CD1c-positive myeloid dendritic cell (primary cell): ENCODE data around the gene MATR3.
"Not testable (repeated sequence)": the region's sequence is repeated elsewhere in the genome, so short reads cannot be mapped to it uniquely, and the experiment has no call there.

Experiments used
- DNase-seq: peaks from one replicate; pipeline ENCODE4 v3.0.0-alpha.2; 2016; ENCODE audit errors: extremely low spot score

The MATR3 gene

DNA sequence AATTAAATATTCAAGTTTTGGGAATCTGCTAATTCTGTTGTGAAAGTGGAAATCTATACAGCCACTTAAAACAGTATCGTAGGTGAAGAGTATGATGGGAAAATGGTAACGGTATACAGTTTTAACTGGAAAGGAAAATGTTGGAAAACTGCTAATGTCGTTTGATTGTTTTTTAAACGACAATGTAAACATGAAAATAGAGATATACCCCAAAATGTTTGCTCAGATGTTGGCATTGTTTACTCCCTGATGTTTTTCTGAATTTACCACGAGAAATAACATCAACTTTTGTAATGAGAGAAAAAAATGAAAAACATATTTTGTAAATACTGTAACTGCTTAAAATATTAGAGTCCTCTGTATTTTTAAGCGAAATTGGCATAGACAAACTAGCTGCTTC is 2.7 kb downstream of the MATR3 start:
- no peak for DNase-seq

DNA sequence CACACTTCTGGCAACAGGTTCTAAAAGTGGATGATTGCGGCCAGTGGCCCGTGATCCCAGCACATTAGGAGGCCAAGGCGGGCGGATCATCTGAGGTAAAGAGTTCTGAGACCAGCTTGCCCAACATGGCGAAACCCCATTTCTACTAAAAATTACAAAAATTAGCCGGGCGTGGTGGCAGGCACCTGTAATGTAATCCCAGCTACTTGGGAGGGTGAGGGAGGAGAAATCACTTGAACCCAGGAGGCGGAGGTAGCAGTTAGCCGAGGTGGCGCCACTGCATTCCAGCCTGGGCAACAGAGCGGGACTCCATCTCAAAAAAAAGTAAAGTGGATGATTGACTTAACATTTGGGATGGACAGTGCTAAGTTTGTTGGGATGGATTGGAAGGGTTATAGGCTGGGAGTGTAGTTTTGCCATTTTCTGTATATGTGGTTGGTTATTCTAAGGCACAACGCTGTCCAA is 3.4 kb downstream of the MATR3 start:
- DNase-seq = no peak

DNA sequence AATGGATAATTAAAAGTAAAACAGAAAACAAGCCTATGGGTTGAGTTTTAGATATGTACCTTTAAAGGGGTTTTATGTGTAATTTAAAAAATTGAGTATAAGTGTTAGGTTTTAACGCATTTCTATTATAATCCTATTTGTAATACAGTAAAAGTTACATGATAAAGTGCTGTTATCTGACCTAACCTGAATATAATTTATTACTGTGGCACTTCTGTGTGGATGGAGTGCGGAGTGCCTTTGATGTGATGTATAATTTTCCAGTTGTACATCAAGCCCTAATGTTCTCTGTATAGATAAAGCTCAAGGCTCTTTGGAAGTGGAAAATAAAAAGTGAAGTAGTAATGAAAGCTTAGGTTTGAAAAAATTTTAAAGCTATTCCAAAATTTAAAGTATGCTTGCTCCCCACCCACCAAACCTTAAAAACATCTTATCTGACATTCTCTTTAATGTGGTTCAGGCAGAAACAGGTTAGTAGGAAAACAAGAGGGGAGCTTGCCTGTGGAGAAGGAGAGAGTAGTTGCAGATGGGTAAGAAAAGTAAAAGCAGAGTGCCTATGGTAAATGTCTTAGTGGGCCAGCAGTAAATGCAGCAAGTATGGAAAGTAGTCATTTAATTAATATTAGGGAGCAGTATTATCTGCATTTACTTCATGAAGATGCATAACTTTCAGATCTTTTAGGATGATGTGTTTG is 4.0 kb downstream of the MATR3 start:
- DNase-seq = no peak

DNA sequence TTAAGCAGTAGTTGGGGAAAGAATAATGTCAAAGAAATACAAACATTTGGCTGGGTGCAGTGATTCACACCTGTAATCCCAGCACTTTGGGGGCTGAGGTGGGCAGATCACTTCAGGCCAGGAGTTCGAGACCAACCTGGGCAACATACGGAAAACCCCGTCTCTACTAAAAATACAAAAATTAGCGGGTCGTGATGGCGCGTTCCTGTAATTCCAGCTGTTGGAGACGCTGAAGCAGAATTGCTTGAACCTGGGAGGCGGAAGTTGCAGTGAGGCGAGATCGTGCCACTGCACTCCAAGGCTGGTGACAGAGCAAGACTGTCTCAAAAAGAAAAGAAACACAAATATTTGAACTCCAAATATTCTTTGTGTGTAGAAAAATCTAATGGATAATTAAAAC is 4.7 kb downstream of the MATR3 start:
- DNase-seq = no peak

DNA sequence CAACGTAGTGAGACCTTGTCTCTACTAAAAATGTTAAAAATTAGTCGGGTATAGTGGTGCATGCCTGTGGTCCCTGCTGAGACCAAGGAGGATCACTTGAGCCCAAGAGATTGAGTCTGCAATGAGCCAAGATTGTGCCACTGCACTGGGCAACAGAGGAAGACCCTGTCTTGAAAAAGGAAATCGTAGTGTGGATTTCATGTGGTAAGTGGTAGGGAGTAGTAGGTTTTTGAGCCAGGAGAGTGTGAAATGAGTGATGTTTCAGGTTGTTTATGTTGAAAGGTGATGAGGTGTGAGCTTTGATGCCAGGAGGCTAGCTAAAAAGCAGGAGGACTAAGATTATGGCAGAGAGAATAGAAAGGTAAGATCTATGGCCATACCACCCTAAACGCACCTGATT is 5.9 kb downstream of the MATR3 start:
- DNase-seq = no peak

DNA sequence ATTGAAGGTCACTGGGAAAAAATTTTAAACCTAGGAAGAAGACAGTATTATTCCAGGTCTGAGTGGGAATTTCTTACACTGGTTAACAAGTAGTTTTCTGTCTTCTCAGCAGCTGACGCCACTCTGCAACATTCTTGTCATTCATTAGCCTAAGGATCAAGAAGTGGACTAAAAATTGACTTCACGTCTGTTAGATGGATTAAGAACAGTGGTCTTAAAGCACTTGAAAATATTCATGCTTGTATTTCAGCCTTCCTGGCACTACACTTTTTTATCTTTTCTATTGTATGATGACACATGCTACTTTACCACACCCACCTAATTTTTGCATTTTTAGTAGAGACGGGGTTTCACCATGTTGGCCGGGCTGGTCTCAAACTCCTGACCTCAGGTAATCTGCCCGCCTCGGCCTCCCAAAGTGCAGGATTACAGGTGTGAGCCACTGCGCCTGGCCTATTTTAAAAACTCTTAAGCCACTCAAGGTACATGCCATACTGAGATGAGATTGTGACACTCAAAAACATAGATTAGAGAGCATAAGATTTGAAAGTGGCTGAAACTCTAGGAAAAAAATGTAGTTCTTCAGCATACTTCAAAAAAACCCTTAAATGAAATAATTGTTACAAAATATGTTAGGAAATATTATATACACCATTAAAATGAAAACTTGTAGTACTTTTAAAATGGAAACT is 8.4 kb downstream of the MATR3 start:
- no peak for DNase-seq

DNA sequence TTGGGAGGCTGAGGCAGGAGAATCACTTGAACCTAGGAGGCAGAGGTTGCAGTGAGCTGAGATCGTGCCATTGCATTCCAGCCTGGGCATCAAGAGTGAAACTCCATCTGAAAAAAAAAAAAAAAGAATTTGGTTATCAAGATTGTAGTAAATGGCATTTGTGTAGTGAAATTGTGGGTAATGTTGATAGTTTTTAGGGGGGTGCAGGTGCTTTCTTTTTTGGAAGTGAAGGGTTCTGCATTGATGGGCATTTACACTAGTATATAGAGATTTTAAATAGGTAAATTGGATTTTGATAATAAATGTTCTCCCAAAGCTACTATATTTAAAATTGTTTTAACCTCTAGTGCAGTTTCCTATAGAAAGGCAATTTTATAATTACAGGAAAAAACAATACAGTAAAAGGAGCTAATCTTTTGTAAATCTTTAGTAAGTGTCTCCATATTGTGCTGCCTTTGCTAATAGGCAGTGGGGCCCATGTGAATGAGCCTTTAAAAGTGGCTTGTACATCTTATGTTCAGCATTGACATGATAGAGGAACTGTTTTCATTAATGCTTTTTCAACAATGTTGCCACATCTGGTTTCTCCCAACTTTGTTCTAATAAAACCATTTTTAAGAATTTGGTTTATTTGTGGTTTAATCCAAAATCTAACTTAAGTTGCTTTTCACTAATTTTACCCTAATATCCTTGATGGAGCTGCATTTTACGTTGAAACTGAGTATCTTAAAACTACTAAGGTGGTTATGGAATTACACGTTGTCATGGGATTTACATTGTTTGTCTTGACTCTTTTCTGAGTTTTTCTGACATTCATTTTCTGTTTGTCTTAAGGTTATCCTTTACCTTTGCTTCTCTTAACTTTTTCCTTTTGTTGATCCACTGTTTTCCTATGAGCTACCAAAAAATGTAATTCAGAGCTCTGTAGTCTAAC is 11.1 kb downstream of the MATR3 start:
- peak; percentile 18 for DNase-seq

DNA sequence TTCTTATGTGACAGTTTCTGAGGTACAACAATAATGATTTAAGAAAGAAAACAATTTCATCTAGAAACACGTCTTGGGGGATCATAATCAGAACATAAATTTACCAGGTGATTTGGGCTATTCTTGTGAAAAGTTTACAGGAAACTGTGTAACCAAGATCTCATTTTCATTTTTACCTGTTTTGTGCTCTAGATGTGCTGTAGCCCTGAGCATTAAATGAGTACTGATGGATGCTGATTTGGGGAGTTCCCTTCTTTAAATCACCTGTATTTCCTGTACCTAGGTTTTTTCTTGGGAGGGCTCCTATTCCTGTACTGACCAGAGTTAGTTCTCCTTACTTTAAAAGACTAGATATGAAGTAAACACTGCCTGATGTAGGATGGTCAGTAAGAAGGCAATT is 12.7 kb downstream of the MATR3 start:
- no peak for DNase-seq

DNA sequence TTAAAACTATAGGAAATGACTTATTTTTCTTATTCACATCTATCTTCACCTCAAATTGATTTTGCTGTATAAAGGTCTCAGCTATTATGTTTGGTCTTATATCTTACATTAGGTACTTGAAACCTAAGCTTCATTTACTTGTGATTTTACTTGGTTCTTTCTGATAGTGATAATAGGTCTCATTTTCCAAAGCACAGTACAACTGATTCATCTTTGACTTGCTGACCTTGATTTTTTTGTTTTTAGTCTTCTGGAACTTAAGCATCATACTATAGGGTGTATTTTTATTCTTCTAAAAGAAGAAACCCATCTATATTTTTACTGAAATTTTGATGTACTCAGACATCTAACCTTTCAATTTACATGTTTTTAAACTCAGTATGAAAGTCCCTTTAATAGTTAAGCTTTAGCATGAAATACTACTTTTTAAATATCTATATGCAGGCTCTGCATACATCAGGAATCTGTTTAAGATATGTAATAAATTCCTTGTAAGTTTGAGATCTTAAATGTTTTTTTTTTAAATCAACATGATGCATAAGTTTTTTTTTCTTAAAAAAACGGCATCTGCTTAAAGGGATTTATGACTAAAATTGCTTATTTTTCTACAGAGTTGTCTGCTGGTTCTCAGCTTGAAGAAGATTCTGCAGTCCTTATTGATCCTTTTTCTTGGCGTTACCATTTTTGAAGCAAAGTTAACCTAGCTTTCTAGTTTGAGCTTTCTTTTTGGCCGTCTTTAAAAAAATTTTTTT is 13.3 kb downstream of the MATR3 start:
- DNase-seq = no peak

DNA sequence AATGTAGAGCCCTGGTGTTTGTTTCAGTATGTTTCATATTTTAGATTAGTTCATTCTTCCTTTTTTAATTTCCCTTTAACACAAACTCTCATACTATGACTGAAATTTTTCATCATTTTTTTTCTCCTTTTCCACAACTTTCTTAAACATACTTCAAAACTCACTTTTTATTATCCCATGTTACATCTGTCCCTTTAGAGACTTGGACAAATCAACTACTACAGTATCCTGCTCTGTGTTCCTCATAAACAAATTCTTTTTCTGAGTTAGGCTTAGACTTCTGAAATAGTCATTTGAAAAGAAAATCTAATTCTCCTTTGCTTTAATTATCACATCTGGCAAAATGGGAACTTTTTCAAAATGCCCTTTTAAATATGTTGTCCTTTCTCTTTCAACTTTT is 15.3 kb downstream of the MATR3 start:
- DNase-seq = no peak

DNA sequence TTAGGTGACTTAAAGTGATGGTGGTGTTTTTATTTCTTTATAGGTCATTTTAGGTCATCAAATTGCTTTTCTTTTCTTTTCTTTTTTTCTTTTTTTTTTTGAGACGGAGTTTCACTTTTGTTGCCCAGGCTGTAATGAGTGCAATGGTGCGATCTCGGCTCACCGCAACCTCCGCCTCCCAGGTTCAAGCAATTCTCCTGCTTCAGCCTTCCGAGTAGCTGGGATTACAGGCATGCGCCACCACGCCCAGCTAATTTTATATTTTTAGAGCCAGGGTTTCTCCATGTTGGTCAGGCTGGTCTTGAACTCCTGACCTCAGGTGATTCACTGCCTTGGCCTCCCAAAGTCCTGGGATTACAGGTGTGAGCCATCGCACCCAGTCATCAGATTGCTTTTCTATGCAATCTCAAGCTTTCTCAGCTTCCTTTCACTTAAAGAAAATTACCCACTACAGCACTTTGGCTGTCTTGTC is 17.2 kb downstream of the MATR3 start:
- DNase-seq = not testable (repeated sequence)

DNA sequence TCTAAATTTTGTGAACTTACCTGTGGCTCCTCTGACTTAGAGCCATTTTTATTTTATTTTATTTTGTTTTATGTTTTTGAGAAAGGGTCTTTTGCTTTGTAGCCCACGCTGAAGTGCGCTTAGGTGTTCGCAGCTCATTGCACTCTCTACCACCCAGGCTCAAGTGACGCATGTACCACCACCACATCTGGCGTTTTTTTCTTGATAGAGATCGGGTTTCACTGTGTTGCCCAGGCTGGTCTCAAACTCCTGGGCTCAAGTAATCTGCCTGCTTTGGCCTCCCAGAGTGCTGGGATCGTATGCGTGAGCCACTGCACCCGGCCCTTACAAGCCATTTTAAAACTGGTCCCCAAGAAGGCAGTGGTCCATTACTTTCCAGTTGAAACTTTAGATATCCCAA is 18.5 kb downstream of the MATR3 start:
- no peak for DNase-seq

DNA sequence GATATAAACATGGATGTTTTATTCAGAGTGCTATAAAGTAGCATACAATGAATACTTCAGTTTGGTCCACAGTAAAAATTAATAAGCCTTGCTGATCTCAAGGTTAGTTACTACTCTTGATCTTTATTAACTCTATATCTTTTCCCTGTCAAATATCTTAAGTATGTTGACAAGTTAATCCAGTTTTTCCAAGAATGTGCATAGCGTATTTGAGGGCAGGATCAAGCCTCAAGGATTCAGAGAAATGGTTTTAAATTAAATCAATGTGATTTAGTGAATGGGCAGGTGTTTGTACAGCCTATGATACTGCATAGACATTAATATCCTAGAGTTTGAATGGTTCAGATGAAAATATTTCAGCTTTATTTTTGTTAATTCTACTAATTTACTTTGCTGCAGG is 20.7 kb downstream of the MATR3 start:
- no peak for DNase-seq

DNA sequence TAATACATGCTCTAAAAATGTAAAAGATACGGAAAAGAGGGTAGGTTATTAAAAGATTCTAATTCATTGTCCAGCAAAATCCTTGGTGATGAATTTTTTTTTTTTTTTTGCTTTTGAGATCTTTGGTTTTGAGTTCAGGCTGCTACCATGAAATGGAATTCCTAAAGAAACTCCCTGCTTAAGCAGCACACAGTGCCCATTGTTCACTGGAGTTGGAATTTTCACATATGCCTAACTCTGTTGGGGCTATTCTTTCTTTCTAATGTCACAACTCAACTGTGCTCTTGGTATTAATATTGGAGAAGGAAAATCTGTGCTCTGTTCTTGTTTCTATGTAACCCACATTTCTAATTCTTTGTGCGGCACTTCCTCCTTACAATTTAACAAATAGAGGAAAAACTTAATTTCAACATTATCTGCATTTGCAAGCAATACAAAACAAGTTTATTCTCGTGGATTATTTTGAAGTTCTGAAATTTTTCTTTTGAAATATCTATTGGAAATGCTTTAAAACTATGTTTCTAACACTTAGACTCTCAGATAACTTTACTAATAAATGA is 21.6 kb downstream of the MATR3 start:
- DNase-seq = no peak

DNA sequence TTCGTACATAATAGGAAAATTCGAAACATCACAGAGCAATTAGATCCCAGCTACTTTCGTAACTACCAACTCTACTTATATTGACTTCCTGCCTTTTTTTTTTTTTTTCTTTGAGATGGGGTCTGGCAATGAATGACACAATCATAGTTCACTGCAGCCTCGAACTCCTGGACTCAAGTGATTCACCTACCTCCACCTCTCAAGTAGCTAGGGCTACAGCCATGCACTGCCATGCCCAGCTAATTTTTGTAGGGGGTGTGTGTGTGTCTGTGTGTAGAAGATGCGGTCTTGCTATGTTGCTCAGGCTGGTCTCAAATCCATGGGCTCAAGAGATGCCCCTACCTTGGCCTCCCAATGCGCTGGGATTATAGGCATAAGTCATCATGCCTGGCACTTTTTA is 42.3 kb downstream of the MATR3 start:
- no peak for DNase-seq

DNA sequence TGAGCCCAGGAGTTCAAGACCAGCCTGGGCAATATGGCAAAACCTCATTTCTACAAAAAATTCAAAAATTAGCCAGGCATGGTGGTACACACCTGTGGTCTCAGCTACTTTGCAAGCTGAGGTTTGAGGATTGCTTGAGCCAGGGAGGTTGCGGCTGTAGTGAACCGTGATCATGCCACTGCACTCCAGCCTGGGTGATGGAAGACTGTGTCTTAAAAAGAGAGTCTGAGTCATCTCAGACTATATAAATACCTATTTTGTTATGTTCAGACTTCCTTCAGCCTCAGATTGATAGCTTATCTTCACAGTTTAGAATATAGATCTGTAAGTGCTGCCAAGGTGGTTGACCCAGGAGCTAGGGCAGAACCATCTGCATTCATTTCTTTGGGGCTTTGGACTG is 46.5 kb downstream of the MATR3 start:
- DNase-seq = no peak

DNA sequence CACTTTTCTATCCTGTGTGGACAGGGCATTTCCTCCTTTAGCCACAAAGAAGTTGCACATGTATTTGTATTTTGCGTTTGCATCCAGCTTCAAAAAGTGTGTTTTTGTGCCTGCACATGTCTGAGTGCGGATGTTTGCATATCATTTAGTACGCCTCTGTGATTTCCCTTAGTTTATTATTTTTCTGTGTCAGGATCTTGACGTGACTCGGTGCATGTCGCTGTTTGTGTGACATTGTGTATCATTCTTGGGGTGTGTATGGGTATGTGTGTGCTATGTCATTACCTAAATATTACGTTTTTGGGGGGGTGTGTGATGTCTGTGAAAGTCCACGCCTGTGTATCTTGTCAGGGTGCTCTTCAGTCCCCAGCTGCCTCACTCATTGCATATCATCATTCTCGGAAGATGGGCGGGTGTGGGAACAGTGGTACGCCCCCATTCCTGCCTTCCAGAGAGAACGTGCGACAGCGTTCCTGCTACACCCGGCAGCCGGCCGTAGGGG is 47.7 kb downstream of the MATR3 start:
- DNase-seq = no peak

DNA sequence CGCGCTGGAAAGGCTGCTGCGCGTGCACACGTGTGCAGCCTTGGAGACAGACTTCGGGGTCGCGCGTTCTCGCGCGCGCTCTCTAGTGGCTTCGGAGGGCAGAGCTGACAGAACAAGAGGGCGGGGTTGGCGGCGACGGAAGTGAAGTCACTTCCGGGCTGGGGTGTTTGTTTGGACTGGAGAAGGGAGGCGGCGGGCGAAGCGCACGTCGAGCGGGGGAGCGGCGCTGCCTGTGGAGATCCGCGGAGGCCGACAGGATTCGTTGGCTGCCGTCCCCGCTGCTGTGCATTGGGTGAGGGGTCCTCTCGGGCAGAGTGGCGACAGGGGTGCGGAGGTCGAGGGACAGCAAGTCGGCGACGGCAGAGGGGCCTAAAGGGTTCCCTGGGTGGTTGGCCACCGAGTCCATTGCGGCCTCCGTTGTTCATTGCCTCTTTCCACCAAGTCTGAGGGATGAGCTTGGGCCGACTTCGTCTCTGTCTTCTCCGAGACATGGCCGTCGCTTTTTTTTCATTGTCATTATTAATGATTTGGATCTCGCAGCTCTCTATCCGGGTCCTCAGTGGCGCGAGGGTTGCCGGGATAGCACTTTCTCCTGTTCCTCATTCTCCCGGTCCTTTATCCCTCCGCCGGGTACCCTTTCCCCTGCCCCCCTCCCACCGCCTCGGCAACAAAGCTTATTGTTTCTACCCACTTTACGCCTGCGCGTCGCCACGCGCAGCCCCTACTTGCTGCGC is 48.3 kb downstream of the MATR3 start, which contains the start of gene PAIP2:
Gene PAIP2 (plus strand): TSS at position 166 of the 734 bp plus-strand sequence. CDS start 21,931 bp downstream, outside the sequence.
- DNase-seq = peak; percentile 98

DNA sequence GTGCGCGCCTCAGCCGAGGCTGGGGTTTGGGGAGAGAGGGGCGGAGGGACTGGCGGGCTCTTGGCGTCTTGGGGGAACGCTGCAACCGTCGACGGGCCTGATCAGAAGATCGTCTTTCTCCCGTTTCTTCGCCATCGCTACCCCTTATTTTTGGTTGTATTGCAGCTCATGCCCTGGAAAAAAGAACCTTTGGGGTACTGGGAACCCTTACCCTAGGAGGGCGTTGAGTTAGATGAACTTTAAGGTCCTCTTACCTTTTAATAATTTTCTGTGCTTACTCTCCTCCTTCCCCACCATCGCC is 48.8 kb downstream of the MATR3 start:
- no peak for DNase-seq

DNA sequence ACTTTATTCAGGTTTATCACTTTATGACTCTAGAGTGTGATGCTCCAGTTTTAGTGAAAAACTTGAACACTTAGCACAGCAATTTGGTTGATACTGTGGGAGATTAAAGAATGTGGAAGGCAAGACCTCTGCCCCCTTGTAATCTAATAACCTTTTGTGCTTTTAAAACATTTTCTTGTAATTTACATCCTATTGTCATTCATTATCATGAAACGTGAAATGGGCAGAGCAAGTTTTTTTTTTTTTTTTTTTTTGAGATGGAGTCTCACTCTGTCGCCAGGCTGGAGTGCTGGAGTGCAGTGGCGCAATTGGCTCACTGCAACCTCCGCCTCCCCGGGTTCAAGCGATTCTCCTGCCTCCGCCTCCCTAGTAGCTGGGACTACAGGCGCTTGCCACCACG is 49.9 kb downstream of the MATR3 start:
- no peak for DNase-seq
